Ovary (tissue), 9 donors: ENCODE measurements around the gene MTHFD1L. TPM values are rescaled to one million over a fixed set of nuclear protein-coding genes. Genes with fewer than 3 reads are reported as not detected.

Experiments used
- DNase-seq, 5 donors: peaks; one replicate each; pipeline ENCODE4 v3.0.0-alpha.2; 2019 to 2020
- H3K27ac ChIP-seq, 2 donors: fragments of 200-600 bp; one replicate each; pipeline versions ENCODE4 v1.5.1 to v1.8.0; 2019 to 2022
- H3K27me3 ChIP-seq: fragments of 200-600 bp; one replicate; pipeline ENCODE4 v1.8.0; 2022
- H3K36me3 ChIP-seq: fragments of 200-600 bp; sonication (generic); one replicate; pipeline ENCODE4 v1.5.1; 2019
- H3K4me1 ChIP-seq: one replicate; pipeline ENCODE4 v1.8.1; 2013; ENCODE audit warnings: mild to moderate bottlenecking, moderate library complexity; ENCODE audit not compliant: insufficient read depth
- H3K4me3 ChIP-seq: fragments of 200-600 bp; sonication (generic); one replicate; pipeline ENCODE4 v1.5.1; 2017
- H3K9me3 ChIP-seq, 2 donors: fragments of 200-600 bp in 1 of 2; sonication (generic) in 1 of 2; one replicate each; pipeline versions ENCODE4 v1.5.1 to v1.8.1; 2013 to 2019; ENCODE audit warnings: mild to moderate bottlenecking in 1 of 2, moderate library complexity in 1 of 2
- EP300 ChIP-seq: sonication (generic); formaldehyde crosslinking; IDR thresholded peaks from one replicate; pipeline ENCODE4 v1.6.1; 2017; ENCODE audit warnings: antibody characterized with exemption
- POLR2A ChIP-seq: fragments of 450-650 bp; IDR thresholded peaks from one replicate; pipeline ENCODE4 v1.6.1; 2017; ENCODE audit warnings: antibody characterized with exemption, mild to moderate bottlenecking, moderate library complexity
- WGBS, 3 donors: extraction: QIAGEN DNeasy Blood & Tissue Kit in 1 of 3; methylation state at CpG; one replicate each; pipeline versions ENCODE4 v1.1.5 to v1.1.7; 2013 to 2017; 5-methylcytosine and 5-hydroxymethylcytosine counted together
- intact Hi-C, 4 donors: fragments of 100-400 bp; cut with DNase I; formaldehyde crosslinking; loops; one replicate each; pipeline versions ENCODE4 v1.11.0 to v1.15.1; 2022 to 2023
- polyA plus RNA-seq, 2 donors: library from polyadenylated mRNA; stranded (reverse); fragments of 200-250 nt in 1 of 2; fragments of 350-450 nt in 1 of 2; fragmentation: Illumina TruSeq in 1 of 2; extraction: RNeasy Lipid Tissue Mini Kit (QIAGEN cat#74804) in 1 of 2; gene quantifications; one replicate each; pipeline ENCODE4 v1.2.3, GENCODE V29; 2013 to 2014
- small RNA-seq: library from RNA; depleted of rRNA; stranded (forward); fragments of <200 nt; gene quantifications from one replicate; pipeline ENCODE3, GENCODE V24; 2016
- total RNA-seq, 7 donors: library from RNA; depleted of rRNA in 2 of 7; stranded (reverse); fragments of >200 nt in 2 of 7; fragmentation: NEBNext Ultra II Directional in 3 of 7; extraction: Animal tissue kit (Norgen Biotek cat#: 25700) in 3 of 7; gene quantifications; one replicate each; pipeline versions ENCODE4 v1.1.0 to v1.2.4, GENCODE V29; 2016 to 2023
- TF ChIP-seq, protein P1 (sequence below), 3 donors: fragments of 450-650 bp in 2 of 3; fragments of 200-600 bp in 1 of 3; IDR thresholded peaks; one replicate each; pipeline versions ENCODE4 v1.5.1 to v1.8.0; 2016 to 2022; ENCODE audit warnings: antibody characterized with exemption in 3 of 3, mild to moderate bottlenecking in 1 of 3
- donor health status: DM: no; HTN: no; CAD: no; lungs with moderate emphysema.
- donor health status: DM: no; HTN: no; CAD: no.
- donor health status: Bipolar disorder and iron deficiency.
- donor health status: DM: yes; HTN: yes; CAD: no.
- donor health status: DM: no; HTN: no; CAD: no.
- donor health status: DM: yes; HTN: yes; CAD: no.

Gene MTHFD1L
- total and polyA plus RNA-seq, 9 donors = 13.0 to 91.1 (median 23.6) TPM

DNA sequence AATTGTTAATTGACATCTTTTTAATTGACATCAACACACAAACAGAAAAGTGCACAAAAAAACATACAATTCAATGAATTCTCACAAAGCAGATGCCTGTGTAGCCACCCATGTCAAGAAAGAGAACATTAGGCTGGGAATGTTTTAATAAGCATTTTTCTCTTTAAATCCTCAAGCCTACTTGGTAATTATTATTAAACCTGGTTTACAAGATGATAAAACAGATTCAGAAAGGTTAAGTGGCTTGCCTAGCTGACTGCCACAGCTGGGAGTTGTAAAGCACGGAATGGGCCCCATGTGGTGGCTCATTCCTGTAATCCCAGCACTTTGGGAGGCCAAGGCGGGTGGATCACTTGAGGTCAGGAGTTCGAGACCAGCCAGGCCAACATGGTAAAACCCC, 284.3 kb downstream of the MTHFD1L start:
- Histone ChIP-seq H3K27me3 (no peaks in the 10 kb centered on the region), H3K36me3 (no peaks in the 10 kb centered on the region), H3K27ac (no peak overlapping the region), H3K9me3 (no peaks in the 10 kb centered on the region), H3K4me1 (peaks cover 8% of the 10 kb centered on the region), H3K4me3 (no peak overlapping the region)
- no peak for TF ChIP-seq POLR2A
- TF ChIP-seq, protein P1, sequence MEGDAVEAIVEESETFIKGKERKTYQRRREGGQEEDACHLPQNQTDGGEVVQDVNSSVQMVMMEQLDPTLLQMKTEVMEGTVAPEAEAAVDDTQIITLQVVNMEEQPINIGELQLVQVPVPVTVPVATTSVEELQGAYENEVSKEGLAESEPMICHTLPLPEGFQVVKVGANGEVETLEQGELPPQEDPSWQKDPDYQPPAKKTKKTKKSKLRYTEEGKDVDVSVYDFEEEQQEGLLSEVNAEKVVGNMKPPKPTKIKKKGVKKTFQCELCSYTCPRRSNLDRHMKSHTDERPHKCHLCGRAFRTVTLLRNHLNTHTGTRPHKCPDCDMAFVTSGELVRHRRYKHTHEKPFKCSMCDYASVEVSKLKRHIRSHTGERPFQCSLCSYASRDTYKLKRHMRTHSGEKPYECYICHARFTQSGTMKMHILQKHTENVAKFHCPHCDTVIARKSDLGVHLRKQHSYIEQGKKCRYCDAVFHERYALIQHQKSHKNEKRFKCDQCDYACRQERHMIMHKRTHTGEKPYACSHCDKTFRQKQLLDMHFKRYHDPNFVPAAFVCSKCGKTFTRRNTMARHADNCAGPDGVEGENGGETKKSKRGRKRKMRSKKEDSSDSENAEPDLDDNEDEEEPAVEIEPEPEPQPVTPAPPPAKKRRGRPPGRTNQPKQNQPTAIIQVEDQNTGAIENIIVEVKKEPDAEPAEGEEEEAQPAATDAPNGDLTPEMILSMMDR (IDR thresholded peaks at IDR 0.05) = no peak
- no peak for TF ChIP-seq EP300
- 74 to 84% (median 84%) methylated on average over 3 of the region's 3 CpGs for WGBS, 3 donors
- no peak for DNase-seq
- intact Hi-C loops = no loop called here

Small RNAs within 50 kb of the gene (small RNA-seq; reads per million reads assigned to genes)
- not detected for gene RNU6-302P
